Measurements from ENCODE around the gene ETS2. TPM values are rescaled to one million over a fixed set of nuclear protein-coding genes. Genes with fewer than 3 reads are reported as not detected.

The ETS2 gene
- total and polyA plus RNA-seq, 2 of the 8 experiments (the other 6 are each of a cell fraction or from before 2014, with no cell fraction given): 11.0 to 45.1 TPM

DNA sequence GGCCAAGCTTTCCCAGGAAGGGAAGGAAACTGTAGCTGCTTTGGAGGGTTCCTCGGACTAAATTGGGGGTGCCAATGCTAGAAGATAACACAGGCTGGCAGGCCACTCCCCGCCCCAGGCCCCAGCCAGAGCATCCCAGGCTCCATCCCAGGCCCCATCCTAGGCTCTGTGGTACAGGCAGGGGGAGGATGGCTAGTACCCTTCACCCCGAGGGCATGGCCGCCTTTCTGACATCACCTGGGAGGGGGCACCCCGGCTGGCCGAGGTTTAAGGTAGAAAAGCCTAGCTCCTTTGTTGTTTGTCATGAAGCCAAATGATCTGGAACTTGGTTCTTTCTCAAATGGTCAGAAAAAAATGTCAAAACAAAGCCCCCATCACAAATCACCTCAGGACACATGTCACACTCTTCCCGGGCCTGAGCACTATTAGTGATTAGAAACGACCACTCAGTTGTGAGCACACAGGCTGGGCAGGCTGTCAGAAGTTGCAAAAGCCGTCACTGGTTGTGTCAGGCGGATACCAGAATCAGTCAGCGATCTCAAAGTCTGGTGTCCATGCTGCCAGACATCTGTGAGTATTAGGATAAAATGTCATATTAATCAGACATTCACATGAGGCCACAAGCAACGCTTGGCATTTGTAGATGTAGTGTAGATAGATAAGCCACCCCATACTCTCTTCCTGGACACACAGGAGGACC, 31.0 kb upstream of the ETS2 start (continued):
- TF ChIP-seq KDM4A (IDR thresholded peaks at IDR 0.05; ENCODE audit: low read depth, low read length, severe bottlenecking) (no peak), CEBPB (IDR thresholded peaks at IDR 0.05; ENCODE audit: low read depth, low read length) (no peak), PHF8 (conservative IDR thresholded peaks at IDR 0.05; ENCODE audit: low read depth, low read length) (no peak), TAF7 (optimal IDR thresholded peaks at IDR 0.05; ENCODE audit: borderline replicate concordance, low read depth, low read length) (no peak), TCF12 (IDR thresholded peaks at IDR 0.05; ENCODE audit: low read depth, low read length) (no peak), CHD2 (IDR thresholded peaks at IDR 0.05; ENCODE audit: low read length) (no peak)
- TF ChIP-seq, protein P1, sequence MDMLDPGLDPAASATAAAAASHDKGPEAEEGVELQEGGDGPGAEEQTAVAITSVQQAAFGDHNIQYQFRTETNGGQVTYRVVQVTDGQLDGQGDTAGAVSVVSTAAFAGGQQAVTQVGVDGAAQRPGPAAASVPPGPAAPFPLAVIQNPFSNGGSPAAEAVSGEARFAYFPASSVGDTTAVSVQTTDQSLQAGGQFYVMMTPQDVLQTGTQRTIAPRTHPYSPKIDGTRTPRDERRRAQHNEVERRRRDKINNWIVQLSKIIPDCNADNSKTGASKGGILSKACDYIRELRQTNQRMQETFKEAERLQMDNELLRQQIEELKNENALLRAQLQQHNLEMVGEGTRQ (IDR thresholded peaks at IDR 0.05; ENCODE audit: low read length): no peak
